Stimulated activated CD4-positive, alpha-beta T cell treated with anti-CD3 and anti-CD28 coated beads, Interleukin-2, amount 100 ng/mL, for 48 hours (primary cell): ENCODE results near the gene ZNF521.

Experiments used
- DNase-seq, 2 donors: peaks; one replicate each; pipeline ENCODE4 v3.0.0-alpha.2; 2020

The ZNF521 gene

DNA sequence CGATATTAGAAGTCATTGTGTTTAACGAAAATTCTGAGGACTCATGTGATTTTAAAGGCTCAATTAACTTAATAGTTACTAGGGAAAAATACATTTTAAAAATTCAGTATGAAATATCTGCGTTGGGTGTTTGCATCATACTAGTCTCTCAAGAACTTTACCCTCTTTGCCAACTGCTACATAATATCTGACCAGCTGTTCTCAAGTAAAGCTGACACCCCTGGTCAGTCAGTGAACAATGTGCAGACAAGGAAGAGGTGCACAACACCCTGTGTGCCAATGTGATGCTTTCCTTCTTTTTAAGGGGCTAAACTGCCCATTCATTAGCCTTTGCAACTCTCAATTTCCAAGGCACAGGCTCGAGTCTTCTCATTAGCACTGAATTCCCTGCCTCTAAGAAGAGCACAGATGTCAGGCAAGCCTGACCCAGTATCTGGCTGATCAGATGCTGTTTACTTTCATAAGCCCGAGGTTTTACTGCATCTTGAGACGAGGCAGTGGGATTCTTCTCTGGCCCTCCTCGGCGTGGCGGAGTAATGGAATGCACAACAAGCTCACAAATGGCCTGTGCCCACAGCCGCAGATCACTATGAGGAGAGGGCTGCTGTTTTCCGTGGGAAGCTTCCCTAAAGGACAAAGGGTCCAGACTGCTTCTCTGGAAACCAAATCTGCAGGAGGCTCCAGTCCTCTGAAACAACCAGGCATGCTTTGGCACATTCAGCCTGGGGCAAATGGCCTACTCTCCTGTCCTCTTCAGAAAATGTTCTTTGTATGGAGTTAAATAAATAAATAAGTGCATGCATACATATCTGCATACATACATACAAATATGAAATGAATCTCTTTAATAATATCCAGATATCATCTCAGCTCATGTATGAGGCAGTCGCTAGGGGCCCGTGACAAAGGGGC is 240.3 kb downstream of the ZNF521 start:
- DNase-seq, result no peak

DNA sequence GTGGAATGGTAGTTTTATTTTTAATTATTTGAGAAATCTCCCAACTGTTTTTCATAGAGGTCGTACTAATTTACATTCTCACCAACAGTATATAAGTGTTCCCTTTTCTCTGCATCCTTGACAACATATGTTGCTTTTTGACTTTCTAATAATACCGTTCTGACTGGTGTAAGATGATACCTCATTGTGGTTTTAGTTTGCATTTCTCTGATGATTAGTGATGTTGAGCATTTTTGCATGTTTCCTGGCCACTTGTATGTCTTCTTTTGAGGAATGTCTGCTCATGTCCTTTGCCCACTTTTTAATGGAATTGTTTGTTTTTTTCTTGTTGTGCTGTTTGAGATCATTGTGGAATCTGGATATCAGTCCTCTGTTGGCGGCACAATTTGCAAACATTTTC is 242.5 kb downstream of the ZNF521 start:
- no peak for DNase-seq

DNA sequence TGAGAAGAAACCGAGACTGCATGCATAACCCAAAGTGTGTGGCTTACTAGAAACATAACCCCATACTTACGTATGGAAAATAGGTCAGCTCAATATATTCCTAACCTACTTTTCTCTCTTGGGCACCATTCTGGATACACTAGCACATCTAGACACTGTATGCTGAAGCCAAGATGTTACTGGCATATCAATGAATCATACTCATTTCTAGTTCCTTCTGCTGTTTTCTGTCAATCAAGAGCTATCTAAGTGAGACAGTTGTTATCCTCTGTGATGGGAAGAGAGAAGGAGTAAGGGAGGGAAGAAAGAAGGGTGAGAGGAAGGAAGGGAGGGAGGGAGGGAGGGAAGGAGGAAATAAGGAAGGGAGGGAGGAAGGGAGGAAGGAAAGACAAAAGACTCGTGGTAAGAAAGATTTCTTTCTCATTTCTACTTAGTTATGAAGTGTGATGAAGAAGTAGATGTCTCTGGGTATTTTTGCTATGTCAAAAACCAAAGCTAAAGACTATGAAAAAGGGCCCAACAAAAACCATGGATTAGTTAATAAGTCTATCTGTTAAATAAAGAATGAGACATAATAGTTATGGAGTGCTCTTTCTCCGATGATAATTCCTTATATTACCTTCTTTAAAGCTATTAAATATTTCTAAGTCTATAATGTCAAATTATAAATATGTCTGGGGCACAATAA is 248.4 kb downstream of the ZNF521 start:
- no peak for DNase-seq

DNA sequence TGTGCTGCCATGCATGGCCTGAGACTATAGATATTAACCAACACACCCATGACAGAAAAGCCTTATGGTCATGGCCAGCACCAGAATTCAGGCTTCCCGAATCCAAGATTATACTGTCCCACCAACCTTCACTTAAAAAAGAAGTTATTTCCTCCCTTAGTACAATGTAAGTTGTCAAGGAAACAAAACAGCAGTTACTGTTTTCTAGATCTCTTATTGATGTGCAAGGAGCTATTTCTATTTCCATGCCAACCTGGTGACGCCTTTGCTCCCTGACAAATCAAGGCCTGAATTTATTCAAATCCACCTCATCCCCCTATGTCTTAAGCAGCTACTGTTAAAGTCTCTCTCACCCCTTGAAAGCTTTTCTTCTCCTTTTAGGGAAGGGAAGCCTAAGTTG is 249.3 kb downstream of the ZNF521 start:
- no peak for DNase-seq

DNA sequence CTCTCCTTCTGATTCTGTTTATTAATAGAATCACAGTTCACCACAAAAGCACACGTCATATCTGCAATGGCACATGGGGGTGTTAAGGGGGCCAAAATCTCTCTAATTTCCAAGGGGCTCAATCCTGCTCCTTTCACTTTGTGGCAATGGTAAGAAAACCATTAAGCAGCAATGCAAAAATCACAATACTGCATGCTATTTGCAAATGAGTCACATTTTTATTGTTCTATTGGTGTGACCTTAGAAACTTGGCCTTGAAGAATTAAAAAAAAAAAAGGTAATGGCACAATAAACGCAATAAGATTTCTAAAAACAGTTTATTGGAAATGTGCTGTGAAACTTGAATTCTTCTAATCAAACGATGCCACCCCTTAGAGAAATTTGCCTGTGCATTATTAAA is 251.5 kb downstream of the ZNF521 start:
- DNase-seq, result no peak

DNA sequence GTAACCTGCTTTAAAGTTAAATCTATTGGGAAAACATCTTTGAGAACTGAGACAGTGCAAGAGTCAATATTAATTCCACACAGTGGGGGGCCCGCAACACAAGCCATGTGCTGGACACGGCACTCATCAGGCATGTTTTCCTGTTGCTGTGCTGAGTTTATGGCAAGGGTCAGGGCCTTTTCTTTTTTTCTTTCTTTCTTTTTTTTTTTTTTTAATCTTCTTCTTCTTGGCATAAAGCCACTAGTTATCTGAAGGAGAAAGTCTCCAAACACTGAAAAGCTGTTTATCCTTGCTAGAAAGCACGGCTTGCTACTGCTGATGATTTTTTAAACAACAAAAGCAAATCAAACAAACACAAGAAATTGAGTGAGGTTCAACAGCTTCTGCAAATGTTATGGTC is 252.1 kb downstream of the ZNF521 start:
- DNase-seq, result no peak

DNA sequence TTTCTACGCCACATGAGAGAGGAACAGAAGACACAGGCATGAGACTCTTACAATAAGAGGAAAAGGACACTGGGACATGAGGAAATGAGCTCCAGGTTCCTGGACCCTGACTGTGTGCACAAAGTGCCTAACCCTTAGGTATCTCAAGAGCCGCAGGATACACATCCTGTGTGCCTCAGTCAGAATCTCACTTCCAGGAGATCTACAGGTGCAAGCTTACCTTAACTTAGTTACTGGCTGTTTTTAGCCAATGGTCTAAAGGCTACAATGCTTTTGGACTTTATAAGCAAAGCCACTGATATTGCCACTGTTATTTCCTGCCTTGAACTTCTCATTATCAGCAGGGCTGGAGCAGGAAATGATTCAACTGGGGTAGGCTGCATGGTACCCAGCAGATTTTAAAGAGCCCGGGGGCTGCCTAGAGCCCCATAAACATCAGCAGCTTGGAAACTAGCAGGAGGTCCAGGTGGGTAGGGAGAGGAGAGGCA is 254.4 kb downstream of the ZNF521 start:
- no peak for DNase-seq

DNA sequence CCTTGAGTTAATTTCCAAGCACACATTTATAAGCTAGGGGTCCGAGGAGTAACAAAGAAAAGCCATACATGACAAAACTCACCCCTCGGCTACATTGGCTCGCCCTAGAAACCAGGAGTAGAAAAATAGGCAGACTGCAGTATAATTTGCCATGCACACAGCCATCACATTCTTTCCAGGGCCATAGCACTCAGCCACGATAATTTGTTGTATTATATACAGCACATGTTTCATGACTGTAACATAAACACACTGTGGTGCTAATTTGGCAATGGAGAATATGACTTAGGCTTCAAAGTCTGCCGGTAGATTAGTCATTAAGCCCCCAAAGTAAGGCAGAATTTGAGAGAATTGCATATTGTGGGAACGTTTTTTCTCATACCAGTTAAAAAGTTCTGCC is 254.9 kb downstream of the ZNF521 start:
- no peak for DNase-seq

DNA sequence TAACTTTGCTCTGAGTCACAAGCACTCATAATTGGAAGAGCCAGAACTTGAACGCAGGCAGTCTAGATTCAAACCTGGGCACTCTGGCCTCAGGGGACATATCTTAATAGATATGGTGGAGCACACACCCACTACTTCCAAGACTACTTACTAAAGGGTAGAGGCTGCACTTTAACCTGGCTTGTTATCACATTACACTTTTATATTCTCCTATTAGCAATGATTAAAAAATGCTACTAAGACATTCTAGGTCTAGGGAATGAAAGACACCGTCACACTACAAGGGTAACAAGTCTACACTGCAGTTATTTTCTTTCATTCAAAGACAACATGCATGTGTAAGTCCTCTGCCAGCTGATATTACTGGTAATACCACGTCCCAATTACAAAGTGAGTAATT is 258.8 kb downstream of the ZNF521 start:
- no peak for DNase-seq

DNA sequence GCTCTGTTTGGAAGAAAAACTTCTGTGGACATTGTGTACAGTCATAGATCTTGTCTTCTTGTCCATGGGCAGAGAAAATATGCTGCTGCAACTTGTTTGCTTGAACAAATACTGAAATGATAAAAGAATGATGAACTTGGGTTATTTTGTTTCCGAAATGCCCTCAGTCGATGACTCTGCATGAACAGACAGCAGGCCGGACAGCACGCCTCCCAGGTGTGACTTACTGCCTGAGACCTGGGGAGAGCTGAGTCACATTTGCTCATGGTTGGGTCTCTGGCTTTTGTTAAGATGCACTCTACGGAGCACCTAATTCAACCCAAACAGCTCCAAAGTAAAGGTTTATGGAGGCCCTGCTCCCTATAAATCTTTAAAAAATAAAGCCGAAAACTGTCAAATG is 262.5 kb downstream of the ZNF521 start:
- DNase-seq, result no peak

DNA sequence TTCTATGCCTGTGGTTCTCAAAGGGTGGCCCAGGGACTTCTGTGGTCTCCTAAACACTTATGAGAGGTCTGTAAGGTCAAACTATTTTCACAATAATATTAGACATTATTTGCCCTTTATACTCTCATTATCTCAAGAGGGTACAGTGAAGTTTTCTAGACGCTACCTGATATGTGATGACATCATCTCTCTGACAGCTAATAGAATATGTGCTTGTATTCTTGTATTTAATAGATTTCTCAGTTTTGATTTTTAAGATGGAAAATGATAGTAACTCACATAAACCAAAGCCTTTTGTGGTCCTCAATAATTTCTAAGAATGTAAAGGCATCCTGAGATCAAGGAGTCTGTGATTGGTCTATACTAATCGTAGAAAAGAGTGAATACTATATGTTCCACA is 265.1 kb downstream of the ZNF521 start:
- DNase-seq, result no peak

DNA sequence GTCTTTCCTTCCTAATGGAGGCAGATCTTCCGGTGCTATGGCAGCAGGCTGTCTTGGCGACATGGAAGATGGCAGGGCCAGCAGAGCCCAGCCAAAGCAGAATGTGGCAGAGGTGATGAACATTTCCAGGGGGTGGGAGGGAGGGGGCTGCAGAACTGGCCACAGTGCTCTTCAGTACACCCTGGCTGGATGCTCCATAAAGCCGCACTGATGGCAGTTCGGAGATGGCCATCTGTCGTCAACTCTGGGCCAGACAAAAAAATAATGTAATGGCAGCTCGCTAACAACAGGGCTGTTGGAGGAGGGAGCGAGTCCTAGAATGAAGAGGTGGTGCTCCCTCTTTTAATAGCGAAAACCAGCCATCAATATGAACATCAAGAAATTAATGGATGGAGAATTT is 271.0 kb downstream of the ZNF521 start:
- DNase-seq, result no peak

DNA sequence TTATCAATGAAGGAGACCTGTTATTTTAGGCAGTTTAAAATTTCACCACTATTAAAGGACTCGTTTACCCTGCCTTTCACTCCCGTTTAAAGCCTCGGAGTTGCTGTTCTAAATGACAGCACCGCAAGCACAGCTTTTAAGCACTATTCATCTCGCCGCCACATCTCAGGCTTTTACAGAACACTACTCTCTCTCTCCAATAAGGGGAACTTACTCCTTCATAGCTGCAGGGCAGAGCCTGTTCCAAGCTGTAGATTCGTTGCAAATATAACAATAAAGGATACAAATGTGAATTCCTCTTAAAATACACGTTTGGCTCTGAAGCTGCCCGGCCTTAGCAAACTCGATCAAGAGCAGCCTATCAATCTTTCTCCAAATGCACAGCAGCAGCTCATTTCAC is 271.8 kb downstream of the ZNF521 start:
- DNase-seq, result no peak

DNA sequence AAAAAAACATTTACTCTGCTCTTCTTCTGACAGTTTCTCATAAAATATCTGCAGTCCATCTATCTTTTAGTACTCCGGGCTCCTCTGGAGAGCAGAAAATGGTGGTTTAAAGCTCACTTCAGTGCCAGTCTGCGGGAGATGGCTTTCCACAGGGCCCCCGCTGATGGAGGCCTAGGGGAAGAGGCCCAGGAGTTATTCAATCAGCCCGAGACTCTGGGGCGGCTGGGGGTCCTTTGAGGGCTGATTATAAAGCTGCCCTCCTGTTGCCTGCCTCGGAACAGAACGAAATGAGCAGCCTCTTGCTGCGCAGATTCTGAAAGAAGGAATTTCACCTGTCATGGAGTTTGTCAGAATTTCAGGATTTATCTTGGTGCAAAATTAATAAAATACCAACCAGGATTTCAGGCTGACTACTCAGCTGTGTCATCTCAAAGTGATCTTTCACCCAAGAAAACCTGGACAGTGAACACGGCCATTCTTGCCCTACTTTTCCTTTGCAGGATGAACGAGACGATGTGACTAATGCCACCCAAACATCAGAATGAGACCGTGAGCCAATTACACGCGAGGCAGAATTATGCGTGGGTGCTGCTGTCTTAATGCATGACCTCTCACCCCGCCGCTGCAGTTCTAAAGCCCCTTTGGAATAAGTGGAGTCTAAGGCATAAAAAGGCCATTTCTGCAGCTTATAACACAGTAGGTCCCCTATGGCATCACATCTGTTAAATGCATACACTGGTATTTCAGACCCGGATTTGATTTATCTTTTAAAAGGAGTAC is 273.8 kb downstream of the ZNF521 start:
- DNase-seq, result no peak

DNA sequence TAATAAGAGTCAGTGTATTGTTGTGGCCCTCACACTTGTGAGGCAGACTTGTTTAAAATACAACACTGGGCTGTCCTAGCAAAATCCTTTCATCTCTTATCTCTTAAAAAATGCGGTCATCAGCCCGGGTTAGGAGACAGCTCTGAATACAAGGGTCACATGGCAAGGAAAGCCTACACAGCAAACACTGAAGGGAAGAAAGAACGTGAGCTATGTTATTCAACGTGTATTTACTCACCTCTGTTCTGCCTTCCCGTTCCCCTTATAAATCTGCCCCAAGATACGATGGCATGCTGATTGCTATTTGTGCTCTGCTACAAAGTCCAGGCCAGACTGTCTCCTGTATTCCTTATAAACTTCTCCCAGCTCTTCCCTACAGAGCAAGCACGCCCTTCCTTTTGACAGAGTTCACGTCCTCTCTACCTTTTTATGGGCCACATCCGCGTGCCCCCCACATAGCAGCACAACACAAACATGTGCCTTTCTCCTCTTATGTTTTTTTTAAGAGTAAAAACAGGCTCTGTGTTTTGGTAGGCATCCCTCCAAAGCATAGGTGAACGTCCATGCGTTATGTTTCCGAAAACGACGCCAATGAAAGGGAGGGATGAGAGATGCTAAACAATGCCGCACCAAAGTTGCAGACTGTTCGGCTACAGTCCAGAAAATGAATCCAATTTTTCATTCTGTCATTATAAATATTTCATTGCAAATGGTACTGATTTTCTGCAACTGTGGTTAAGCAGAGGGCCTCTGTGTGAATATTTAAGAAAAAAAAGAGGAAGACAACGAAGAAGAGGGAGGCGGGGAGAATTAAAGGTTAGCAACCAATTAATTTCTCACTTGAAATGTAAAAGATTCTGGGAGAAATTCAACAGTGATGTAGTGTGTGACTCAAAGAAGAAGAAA is 274.7 kb downstream of the ZNF521 start:
- no peak for DNase-seq

DNA sequence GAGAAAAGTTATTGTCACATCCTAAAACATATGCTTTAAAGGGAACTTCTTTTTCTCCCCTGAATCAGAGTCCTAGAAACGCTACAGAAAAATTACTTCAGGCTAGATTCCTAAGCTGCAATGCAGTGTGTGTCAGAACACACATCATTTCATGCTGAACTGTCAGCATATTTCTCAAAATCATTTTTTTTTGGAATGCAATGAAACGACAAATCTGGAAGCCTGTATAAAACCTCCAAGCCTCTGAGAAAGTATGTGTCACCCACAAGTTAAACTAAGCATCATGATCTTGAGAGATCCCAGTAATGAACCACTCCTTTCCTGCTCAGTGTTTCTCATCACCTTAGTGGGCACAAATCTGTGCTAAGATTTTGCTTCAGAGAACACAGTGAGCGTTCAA is 276.2 kb downstream of the ZNF521 start:
- DNase-seq, result no peak

DNA sequence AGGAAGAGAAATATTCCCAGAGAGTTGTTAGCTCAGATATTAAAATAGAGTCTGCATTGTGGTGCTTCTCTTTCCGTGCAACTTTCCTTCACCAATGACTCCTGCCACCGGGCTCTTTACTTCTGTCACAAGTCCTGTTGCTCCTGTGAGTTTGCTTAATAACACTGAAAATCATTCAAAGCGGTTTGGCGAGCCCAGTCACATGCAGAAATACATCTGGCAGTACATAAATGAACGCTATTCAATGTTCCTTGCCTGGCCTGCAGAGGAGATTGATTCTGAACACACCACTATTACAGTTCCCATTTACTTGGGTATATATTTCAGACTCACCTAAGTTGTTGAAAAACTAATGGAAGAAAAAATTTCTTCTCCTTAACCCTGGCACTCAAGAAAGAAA is 276.6 kb downstream of the ZNF521 start:
- DNase-seq, result no peak

DNA sequence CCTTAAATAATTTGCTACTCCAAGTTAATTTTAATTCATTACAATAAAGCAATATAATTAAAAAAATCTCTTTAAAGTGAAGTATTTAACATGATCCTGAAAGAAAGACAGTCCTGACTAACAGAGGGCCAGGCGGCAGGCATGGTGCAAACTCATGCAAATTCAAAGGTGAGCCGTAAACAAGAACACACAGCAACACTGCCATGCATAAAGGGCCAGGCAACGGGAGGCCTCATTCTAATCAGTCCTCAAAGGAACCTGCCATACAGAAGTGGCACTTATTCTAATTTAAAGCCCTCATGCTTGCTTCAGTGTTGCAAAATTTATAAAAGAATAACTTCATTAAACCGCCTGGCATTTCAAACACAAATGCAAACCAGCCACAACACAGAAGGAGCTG is 277.0 kb downstream of the ZNF521 start:
- no peak for DNase-seq

DNA sequence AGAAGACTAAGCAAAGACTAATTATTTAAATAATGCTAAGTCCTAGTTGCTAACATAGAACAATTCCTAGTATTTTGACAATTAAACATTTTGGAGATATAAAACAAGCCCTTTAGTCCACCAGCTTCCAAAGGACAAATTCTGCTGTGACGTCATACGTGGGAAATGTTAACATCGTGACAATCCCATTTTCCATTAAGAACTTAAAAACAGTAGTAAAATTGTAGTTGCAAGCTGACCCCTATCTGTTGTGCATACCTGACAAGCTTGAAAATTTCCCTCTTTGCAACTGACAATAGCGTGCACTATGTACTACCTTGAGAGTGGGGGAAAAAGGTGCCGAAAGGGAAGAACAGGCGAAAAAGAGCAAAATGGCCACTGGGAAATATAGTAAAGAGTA is 279.8 kb downstream of the ZNF521 start:
- no peak for DNase-seq

DNA sequence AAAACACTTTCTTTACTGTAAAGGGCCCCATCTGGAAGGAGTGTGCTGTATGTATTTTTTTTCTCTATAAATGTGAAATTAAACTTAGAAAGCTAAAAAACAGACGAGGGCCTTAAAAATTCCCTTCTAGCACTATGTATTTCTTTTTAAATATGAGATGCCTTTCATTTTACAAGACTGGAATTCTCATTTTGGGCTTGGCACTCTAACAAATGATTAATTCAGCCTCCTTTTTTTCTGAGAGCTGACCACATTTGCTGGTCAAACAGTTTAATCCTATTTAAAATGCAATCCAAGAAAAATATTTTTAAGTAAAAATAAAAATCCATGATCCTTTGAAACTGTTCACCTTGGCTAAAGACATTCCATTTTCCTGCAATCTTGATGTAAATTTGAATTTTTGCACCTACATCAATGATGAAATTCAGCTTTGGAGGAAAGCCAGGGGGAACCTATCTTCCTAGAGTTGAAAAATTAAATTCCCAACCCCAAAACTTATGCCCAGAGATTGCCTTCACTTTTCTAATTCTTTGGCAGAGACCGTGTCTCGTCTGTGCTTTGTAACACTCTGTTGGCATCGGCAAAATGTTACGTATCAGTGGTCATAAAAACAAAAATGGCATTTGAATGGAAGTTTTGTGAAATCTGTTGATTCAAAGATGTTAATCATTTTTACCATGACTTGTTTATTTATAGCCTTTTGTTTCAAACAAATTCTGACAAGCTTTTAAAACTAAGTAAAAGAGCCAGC is 284.5 kb downstream of the ZNF521 start:
- DNase-seq, result no peak

DNA sequence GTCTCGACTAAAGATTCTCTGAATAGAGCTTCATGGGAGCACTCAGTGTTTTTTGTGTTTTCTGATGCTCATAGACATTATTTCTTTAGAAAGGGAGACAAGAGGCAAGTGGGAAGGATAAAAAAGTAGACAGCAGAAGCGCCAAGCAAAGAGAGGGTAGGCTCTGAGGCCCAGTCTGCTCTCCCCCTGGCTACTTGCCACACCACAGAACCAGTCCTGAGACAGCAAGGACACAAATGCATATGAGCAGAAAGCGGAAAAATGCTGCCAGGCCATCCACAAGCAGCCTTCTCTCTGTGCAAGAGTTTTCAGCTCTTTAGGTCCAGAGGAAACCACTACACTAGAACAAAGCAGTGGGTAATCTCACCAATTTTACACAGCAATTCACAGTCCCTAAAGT is 285.4 kb downstream of the ZNF521 start:
- DNase-seq, result no peak

DNA sequence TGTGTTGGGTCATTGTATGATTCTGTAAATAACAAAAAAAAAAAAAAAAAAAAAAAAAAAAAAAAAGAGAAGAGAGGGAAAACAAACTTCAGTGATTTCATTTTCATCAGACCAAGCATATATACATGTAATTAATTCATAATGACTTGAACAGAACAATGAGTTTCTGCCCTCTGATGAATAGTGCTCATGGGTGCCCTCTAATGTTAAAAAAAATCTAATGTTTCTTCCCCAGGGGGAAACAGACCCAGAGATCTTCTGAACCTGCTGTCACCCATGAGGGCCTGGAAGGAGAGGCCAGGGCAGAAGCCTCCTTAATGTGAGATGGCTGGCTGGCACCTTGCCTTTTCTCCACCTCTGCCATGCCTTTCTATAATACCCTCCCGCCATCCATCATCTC is 289.2 kb downstream of the ZNF521 start:
- no peak for DNase-seq
